Tracheal epithelial cell (primary cell): ENCODE measurements around the gene GASK1B. TPM values are rescaled to one million over a fixed set of nuclear protein-coding genes. Genes with fewer than 3 reads are reported as not detected.

ENCODE experiments used
- total RNA-seq: library from RNA; depleted of rRNA; stranded (reverse); fragments of >200 nt; gene quantifications from 2 replicates; pipeline ENCODE4 v1.2.1, GENCODE V29; 2014

The GASK1B gene
- 2.8 and 3.1 TPM in 2 replicates for total RNA-seq

DNA sequence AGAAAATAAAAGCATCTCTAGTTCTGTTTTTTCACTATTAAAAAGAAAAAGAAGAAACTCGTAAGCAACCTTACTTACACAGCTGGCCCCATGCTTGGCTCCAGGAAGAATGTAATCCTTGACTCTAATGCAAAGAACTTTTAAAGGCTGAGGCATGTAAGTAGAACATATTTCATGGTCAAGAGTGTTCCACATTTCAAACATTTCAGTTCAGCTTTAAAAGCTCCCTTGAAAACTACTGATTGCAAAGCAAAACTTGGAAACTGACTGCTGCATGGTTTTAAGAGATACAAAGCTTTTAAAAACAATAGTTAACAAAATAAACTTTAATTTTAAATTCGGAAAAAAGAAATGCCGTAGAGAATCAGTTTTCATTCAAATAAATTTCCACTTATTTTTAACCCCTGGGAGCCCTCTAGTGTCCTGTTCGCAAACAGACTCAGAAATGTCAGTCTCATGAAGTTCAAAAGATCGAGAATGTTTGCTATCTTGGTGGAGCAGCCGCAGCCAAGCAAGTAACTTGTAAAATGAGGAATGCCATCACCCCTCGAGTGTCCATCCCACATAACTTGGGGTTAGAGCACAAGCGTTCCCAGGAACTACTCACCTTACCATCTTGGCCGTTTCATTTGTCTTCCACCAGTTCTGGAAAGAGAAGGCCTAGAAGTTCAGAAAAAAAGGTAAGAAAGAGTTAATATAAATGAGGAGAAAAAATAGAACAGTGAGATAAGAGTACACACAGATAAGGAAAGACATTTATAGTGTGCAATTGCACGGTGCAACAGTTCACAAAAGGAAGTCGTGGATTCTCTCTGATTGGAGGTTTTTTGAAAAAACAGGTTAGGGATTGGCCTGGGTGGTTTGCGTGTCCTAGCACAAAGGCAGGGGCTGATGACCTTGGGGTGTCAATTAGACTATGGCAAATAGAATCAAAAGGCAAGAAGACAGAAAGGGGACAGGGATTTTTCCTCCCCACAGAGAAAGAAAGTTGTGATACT is at the start of gene GASK1B:
Gene GASK1B, minus strand, starts transcription at position 765 of the 998 bp plus-strand sequence. CDS start 1,650 bp downstream, outside the sequence.

DNA sequence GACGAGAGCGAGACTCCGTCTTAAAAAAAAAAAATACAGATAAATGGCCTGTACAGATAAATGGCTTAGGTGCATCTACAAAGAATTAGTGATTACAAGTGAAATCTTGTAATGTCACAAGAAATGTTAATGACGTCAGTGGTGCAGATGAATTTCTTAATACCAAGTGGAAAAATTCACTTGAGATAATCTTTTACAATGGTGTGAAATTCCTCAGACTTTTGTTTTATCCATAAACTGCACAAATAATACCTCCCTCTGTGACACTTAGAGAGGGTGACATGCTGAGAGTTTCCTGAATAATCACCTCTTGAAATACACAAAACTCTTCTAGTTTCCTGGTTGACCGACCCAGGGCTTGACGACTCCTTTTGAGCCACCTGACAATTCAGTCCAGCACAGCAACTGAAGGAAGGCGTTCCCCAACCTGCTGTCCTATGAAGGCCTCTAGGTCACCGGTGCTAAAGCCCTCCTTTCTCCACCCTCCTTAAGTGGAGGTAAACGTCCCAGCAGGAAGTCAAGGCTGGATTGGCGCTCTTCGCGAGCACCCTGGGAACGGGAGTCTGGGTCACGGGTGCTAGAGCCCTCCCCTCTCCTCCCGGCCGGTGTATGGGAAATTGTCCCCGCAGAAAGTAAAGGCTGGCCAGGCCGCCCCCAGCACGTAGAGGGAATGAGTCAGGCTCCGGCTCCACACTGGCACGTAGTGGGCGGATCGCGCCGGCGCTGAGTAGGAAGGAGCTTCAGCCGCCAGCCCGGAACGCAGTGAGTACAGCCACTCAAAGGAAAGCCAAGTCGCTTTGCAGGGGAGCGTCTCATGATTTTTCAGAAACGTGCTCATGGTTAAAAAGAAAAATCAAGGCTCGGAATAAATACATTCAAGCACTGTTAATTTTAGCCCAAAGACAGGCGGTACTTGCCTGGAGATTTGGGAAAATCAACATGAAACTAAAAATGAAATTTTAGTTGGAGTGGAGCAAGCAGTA is 37.3 kb upstream of the GASK1B start, which contains the start of gene TMEM144:
Gene TMEM144, plus strand, starts transcription at position 662 of the 983 bp plus-strand sequence. CDS start 2,182 bp downstream, outside the sequence.

Other genes with a start within 250 kb of the GASK1B start
- 3.9 and 5.3 TPM in 2 replicates for gene TMEM144, start 37.5 kb upstream of the GASK1B start, total RNA-seq